DMS153 treated with DMSO at 0.1 percent for 48 hours (cell line): ENCODE results near the gene MOB3A.

ENCODE experiments used
- DNase-seq: peaks from one replicate; lab custom pipeline; 2025; ENCODE audit not compliant: unreplicated experiment; lab: John Stamatoyannopoulos, UW

The MOB3A gene

DNA sequence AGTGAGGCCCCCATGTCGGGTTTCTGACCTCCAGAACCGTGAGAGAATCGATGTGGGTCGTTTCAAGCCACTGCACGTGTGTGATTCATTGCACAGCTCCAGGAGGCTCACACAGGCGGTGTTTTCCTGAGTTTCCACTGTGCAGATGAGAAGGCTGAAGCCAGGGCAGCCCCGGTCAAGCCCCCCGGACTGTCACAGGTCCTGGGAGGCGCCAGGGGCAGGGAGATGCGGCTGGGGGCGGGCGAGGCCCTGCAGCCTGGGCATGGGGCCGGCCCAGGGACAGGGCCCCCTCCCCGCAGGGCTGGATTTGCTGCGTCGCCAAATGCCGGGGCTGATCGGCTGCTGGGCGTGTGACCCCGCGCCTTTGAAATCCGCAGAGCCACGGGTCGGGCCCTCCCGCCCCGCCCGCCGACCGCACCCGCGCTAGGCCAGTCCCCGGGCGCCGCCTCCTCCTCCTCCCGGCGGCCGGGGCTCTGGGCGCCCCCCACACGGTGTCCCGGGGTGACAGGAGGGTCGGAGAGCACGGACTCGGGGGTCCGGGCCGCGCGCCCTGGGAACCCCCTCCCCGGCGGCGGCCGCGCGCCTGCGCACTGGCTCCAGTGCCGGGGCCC, 35.1 kb downstream of the MOB3A start:
- DNase-seq = no peak

DNA sequence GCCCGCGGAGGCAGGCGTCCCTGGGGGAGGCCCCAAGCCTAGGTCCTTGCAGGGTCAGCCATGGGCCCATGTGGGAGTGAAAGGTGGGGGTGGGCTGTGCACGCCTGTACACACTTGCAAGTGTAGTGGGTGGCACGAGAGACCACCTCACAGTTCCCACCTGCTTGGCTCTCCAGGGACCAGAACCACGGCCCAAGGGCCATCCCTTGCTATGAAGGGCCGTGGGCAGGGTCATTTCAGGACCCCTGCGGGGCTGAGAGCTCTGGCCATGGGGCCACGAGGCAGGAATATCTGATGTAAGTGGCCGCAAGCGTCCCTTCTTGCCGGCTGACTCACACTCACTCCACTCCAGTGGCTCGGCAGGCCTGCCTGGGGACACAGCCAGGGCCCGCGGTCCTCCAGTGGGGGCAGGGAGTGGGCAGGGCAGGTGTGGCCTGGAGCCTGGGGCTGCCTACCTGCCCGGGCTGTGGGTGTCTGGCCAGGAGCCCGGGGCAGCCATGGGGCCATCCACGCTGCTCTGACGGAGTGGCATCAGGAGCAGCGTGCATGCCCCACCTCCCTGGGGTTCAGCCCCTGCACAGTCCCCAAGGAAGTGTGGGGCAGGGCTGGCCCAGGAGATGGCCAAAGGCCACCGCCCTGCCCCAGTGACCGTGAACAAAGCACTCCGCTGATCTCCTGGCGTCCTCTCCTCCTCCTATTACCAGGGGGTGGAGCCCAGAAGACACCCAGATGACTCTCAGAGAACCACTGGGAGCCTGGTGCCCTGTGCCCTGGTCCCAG, 36.5 kb downstream of the MOB3A start:
- DNase-seq = no peak

DNA sequence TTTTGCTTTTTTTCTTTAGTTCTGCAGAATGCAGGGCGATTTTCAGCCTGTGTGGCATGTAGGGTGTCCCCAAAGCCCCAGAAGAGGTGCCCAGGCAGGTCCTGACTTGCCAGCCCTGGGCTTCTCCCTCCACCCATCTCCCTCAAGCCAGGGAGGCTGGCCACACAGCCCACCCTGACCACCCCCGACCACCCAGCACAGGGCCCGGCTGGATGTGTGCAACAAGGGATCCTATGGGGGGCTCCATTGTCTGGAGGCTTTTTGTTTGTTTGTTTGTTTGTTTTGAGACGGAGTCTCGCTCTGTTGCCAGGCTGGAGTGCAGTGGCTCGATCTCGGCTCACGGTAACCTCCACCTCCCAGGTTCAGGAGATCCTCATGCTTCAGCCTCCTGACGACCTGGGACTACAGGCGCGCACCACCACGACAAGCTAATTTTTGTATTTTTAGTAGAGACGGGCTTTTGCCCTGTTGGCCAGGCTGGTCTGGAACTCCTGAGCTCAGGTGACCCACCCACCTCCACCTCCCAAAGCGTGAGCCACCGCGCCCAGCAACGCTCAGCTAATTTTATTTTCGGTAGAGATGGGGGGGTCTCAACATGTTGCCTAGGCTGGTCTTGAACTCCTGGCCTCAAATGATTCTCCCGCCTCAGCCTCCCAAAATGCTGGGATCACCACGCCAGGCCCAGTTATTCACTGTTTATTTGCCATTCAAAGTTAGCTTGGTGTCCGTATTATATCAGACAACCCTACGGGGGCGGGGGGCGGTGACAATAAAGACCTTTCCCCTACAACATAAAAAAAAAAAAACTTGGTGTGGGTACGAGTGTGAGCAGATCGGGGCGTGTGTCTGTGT, 37.3 kb downstream of the MOB3A start:
- DNase-seq = no peak

DNA sequence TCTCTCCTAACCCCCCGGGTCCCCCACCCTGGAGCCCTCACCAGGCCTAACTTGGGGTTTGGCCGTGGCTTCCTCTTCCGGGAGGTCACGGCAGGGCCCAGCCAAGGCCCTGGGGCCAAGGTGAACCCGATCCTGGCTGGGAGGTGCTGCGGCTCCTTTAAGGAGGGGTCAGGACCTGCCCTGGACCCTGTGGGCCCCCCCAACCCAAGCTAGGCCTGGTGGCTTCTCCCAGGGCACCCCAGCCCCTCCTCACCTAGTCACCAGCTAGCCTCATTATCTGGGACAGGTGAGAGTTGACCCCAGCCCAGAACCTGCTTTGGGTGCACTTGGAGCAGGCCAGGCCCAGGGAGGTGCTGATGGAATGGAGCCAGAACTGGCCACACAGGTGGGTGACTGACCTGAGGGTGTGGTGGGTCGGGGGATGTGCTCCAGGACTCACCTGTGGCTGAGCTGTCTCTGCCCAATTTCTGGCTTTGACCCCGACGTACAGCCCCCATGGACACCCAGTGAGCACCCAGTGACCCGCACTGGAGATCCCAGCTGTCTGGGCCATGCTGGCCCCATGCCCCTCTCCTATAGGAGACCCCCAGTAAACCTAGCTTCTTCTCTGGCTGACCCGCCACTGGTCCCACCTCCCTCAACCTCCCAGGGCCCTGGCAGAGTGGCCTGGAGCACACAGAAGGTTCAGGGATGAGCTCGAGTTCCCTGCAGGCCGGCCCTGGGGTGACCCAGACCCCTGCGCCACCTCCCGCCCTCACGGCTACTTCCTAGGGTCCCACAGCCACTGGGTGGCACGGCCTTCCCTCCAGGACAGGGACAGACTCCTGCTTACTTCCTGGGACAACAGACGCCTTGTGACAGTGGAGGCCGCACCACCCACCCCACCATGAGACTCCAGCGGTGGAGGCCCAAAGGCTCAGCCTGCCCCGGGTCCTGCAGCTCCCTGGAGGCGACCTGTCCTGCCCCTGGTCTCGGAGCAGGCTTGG, 38.3 kb downstream of the MOB3A start:
- no peak for DNase-seq

DNA sequence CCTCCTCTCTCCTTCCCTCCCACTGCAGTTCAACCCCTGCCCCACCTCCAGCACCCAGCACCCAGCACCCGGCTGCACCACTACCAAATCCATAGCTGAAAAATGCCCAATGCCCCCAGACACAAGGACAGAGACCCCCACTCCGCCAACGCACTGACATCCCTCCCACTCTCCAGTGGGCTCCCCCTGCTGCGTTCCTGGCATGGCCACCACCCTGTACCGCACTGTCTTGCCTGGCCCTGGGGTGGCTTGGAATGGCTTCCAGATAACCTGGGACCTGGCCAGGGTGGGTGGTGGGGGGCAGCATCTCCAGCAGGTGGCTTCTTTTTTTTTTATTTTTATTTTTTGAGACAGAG, 39.3 kb downstream of the MOB3A start:
- DNase-seq = no peak

DNA sequence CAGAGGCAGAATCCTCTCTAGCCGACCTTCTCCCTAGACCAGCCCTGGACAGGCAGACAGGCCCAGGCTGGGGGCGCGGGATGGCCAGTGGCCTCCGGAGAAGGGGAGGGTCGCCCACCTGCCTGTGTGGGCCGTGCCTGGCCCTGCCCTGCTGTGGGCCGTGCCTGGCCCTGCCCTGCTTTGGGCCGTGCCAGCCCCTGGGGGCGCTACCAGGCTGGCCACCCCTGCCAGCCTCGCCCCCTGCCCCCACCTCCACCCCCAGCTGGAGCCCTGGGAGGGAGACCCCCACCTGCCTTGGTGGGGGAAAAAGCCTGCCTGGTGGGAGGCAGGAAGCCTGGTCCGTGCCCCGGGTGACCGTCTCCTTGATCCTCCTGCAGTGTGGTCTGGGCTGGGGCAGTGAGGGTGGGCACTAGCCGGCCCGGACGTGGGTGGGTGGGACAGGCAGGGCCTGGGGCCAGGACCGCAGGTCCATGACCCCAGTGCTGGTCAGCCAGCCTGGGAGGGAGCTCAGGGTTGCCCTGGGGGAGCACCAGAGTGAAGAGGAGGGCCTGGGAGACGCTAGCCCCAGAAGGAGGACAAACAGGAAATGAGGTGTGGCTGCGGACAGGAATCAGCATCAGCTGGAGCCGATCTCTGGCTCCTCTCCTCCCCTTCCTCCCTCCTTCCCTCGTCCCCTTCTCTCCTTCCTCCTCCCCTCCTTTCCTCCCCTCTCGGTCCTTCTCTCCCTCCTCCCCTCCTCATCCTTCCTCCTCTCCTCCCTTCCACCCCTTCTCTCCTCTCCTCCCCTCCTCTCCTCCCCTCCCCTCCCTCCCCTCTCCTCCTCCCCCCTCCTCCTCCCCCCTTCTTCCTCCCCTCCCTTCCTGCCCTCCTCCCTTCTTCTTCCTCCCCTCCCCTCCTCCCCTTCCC, 39.9 kb downstream of the MOB3A start:
- no peak for DNase-seq

DNA sequence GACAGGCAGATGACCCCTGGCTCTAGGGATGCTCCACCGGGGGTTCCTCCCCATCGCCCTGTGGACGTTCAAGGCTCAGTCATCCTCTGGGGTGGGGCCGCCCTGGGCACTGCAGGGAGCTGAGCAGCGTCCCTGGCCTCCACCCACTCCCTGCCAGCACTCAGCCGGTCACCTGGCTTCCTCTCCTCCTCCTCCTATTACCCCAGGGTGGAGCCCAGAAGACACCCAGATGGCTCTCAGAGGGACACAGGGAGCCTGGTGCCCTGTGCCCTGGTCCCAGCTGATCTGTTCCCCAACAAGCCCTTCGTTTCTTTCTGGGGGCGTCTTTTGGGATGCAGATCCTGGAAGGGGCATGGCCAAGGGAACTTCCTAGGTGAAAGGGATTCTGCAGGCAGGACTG, 41.4 kb downstream of the MOB3A start:
- no peak for DNase-seq

DNA sequence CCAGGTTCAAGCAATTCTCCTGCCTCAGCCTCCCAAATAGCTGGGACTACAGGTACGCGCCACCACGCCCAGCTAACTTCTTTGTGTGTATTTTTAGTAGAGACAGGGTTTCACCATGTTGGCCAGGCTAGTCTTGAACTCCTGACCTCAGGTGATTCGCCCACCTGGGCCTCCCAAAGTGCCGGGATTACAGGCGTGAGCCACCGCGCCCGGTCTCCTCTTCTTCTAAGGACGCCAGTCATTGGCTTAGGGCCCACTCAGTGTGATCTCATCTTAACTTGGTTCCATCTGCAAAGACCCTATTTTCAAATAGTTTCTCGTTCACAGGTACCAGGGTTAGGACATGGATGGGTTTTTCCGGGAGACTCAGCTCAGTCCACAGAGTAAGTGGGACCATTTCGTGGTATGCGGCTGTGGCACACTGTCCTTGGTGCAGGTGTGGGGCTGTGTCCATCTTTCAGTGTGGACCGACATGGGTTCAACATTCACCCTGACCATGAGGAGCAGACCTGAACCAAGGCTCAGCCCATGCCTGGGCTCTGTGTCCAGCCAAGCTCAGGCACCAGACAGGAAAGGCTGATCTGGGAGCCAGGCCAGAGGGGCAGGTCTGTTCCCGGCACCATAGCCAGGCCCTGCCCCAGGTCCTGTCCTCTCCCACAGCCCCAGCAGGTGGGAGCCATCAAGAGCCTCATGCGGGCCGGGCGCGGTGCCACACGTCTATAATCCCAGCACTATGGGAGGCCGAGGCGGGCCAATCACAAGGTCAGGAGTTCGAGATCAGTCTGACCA, 42.3 kb downstream of the MOB3A start:
- DNase-seq = no peak

DNA sequence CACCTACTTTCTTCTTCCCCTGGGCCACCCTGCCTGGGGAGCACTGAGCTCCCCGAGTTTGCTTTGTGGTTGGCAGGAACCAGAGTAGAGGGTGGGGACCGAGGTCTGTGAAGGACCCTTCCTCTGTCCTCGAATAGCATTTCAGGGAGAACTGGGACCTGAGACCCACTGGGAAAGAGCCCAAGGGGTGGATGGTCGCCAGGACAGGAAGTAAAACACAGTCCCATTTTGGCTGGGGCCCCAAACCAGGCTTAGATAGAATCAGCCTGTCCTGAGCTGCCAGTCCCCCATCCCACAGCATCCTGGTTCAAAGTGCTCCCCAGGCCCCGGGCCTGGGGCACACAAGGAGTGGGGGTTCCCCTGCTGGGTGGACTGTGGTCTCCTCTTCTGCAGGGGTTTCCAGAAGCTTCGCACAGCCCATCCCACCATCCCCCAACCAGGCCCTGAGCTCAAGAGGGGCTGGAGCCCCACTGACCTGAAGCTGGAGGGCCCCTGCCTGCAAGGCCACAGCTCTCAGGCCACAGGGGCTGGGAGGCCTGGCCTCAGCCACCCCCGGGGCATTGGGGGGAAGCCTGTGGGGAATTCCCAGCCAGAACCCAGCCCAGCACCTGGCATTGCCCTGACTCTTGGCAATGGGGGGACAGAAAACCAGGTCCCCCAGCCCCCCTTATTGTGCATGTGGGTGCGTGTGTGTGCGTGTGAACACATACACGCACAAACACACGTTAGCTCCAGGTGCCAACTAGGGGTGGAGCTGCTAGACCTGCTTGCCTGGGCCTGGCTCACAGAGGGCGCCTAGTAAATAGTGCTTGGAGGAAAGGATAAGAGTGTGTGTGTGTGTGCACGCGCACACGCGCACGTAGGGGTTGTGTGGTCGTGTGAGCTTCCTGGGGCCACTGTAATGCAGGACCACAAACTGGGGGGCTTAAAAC, 44.1 kb downstream of the MOB3A start:
- no peak for DNase-seq

DNA sequence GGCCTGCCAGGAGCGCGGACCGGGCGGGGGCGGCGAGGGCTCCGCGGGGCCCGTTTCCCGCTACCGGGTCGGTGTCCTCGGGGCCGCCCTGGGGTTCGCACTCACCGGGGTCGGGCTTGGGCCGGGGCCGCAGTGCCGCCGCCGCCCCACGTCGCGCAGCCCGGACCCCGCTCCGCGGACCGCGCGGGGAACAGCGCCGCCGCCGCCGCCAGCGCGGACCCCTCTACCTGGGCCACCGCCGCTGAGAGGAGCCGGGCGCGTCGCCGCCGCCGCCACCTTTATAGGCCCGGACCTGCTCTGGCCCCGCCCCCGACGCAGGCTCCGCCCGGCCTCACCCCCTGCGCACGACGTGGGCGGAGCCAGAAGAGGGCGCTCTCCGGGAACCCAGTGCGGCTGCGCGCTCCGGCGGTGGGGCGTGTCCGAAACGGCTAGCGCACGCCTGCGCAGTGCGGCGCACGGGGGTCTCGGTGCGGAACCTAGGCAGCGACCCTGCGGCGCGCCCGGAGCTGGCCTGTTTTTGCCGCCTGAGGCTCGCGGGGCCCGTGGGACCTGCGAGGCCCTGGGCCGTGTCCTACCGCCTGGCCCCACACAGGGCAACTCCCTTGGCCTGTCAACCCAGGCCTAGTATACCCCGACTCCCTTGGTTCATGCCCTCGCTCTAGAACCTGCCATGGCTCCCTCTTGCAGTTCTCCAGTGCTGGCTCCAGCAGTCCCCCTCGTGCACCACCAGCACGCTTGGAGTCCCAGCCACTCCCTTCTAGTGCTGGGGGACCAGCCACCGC, 44.9 kb downstream of the MOB3A start, which contains the start of gene MKNK2:
Gene MKNK2, minus strand, starts transcription at position 254 of the 782 bp plus-strand sequence. CDS start 393 bp downstream, outside the sequence.
- peak; percentile 42 for DNase-seq

DNA sequence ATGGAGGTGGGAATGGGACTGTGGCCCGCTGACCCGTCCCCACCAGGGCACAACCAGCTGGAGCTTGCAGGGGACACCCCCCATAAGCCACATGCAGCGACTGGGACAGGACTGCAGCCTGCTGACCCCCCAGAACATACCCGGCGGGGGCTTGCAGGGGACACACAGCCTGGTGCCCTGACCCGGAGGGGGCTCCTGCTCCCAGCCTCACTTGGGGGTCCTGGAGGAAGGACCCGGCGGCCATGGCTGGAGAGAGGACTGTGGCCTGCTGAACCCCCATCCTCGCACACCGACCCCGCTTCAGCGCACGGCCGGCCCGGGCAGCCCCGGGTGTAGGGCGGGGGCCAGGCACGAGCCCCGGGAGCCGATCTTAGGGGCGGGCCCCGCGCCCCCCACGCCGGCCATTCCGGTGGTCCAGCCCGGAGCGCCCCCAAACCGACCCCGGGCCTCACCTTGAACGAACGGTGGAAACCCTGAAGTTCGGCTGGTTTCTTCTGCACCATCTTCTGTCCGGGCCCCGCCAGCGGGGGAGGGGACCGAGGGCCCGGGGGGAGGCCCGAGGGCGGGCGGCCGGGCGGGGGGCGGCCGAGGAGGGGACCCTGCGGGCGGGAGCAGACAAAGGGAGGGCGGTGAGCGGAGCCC, 45.7 kb downstream of the MOB3A start:
- no peak for DNase-seq

DNA sequence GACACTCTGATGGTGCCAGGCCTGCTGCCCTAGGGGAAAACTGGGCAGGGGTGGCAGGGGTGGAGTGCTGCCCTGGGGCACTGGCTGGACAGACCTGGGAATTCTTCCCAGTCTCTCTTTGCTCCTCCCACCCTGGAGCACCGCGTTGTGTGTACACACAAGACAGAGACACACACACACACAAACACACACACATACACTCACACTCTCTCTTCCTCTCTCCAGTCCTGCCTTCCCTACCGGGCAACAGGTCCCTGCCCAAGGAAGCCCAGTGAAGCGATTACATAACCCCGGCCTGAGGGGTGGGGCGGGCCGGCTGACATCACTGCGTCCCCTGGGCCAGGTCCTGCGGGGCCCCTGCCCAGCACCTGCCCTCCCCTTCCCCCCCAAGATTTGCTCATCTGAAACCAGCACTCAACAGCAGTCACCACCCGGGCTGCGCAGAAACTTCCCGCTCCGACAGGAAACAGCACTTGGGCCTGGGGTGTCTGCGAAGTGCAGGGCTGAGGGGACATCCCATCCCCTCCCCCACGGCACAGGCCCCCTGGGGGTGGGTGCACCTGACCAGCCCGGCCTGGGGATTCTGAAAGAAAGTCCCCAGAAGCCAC, 46.3 kb downstream of the MOB3A start:
- no peak for DNase-seq

DNA sequence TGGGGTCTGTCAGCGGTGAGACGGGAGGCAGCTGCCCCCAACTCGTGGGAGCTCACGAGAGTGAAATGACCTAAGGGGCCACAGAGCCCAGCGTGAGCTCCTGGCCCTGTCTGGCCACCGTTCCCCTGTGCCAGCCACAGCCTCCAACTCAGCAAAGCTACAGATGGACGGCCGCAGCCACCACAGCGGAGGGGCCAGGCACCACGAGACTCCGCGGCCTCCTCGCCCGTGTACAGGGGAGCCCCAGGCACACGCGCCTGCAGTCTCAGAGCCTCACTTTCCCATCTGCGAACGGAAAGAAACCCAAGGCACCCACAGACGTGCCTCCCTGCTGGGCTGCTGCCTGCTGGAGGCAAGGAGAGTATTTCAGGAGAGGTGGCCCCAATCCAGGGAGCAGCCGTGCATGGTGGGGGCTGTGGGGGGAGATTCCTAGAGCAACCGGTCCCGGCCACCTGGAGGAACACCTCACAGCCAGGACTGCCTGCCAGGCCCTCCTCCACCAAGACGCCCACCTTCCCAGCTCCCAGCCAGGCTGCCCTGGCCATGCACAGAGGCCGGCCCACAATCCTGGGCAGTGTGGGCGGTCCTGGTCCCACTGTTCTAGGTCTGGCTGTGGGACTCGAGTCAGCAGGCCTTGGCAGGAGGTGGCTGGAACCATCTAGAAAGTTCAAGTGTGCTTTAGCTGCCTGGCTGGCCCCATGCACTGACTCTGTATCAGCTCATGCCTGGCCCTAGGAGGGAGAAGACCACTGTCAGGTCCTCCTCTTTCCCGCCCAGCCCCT, 47.0 kb downstream of the MOB3A start:
- no peak for DNase-seq

DNA sequence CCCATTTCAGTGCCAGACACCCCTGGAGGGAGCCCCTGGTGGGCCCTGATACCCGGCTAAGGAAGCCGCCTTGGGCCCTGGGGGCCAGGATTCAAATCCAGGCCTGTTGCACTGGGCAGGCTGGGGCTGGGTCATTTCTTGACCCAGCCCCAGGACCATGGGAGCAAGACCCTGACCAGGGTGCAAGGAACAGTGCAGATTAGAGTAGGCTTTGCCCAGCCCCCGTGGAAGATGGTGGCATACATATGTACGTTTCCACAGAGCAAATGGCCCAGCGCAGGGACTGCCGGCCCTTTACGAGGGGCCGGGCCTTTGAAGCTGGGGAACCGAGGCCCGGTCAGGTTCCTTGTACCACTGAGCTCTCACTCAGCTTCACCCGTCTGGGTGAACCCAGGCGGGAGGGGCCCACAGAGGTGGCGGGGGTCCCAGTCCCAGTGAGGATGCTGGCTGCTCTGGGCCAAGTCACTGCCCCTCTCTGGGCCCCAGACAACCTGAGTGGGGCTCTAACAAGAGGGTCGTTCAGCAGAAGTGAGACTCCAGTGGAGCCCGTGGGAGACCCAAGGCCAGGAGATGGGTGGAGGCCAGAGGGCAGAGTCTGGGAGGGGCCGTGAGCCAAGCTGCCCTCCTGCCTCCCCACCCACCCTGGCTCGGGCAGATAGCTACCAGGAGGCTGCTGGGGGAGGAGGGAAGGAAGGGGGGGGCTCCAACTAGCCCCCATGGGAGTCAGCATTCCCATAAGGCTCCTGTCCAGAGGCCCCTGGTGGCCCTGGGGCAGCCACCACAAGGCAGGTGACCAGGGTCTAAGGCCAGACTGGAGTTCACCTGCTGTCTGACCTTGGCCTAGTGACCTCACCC, 47.8 kb downstream of the MOB3A start:
- no peak for DNase-seq
